Body of pancreas (tissue), 4 donors: ENCODE data around the gene EFCAB13.

Experiments used
- CTCF ChIP-seq, 7 experiments: fragments of 450-650 bp in 4 of 7; fragments of 200-600 bp in 3 of 7; sonication (generic) in 3 of 7; IDR thresholded peaks; one replicate each; pipeline ENCODE4 v1.5.1; 2016 to 2019; ENCODE audit warnings: antibody characterized with exemption in 7 of 7
- POLR2A ChIP-seq, 3 donors: fragments of 450-650 bp; IDR thresholded peaks; one replicate each; pipeline ENCODE4 v1.6.1; 2016; ENCODE audit warnings: antibody characterized with exemption in 3 of 3, mild to moderate bottlenecking in 2 of 3

GRCh38 chr17:47388825-47389224 lies 65.1 kb downstream of the EFCAB13 start:
- TF ChIP-seq POLR2A (IDR thresholded peaks at IDR 0.05): no peak
- no peak for TF ChIP-seq CTCF (IDR thresholded peaks at IDR 0.05)
